GM12878 (cell line): ENCODE results near the gene GNB5. TPM values are rescaled to one million over a fixed set of nuclear protein-coding genes. Genes with fewer than 3 reads are reported as not detected.

Experiments used
- ATF7 ChIP-seq: fragments of 450-650 bp; IDR thresholded peaks from 2 replicates; pipeline ENCODE4 v1.6.1; 2016; ENCODE audit warnings: low read depth, mild to moderate bottlenecking
- BCL11A ChIP-seq: IDR thresholded peaks from 2 replicates; pipeline ENCODE4 v1.6.1; 2011; ENCODE audit warnings: low read depth, low read length
- BHLHE40 ChIP-seq, 2 experiments: fragments of 450-650 bp in 1 of 2; IDR thresholded peaks; 2 replicates each; pipeline ENCODE4 v1.6.1; 2011 to 2017; ENCODE audit warnings: low read depth in 2 of 2, borderline replicate concordance in 1 of 2, improper control_type of control experiment in 1 of 2, low read length in 1 of 2, mild to moderate bottlenecking in 1 of 2
- CBX3 ChIP-seq: fragments of 200-600 bp; sonication (generic); IDR thresholded peaks from 2 replicates; pipeline ENCODE4 v1.6.1; 2016; ENCODE audit warnings: low read depth, borderline replicate concordance
- CHD1 ChIP-seq: IDR thresholded peaks from 2 replicates; pipeline ENCODE4 v1.6.1; 2012; ENCODE audit warnings: low read depth, low read length, improper control_type of control experiment
- FOS ChIP-seq: IDR thresholded peaks from 3 replicates; pipeline ENCODE4 v1.6.1; 2011; ENCODE audit warnings: borderline replicate concordance; ENCODE audit not compliant: insufficient read length; ENCODE audit errors: extremely low read depth
- JUND ChIP-seq: IDR thresholded peaks from 2 replicates; pipeline ENCODE4 v1.6.1; 2012; ENCODE audit warnings: low read depth, mild to moderate bottlenecking, low read length, improper control_type of control experiment, moderate library complexity
- KLF5 ChIP-seq: fragments of 450-650 bp; IDR thresholded peaks from 2 replicates; pipeline ENCODE4 v1.6.1; 2014; ENCODE audit warnings: mild to moderate bottlenecking; ENCODE audit not compliant: partially characterized antibody
- LARP7 ChIP-seq: fragments of 450-650 bp; IDR thresholded peaks from 2 replicates; pipeline ENCODE4 v1.6.1; 2017; ENCODE audit warnings: mild to moderate bottlenecking
- MTA2 ChIP-seq: fragments of 450-650 bp; IDR thresholded peaks from 2 replicates; pipeline ENCODE4 v1.6.1; 2016; ENCODE audit warnings: low read depth, mild to moderate bottlenecking, moderate library complexity
- MTA3 ChIP-seq: IDR thresholded peaks from 2 replicates; pipeline ENCODE4 v1.6.1; 2012; ENCODE audit warnings: low read length, inconsistent platforms, borderline replicate concordance
- NRF1 ChIP-seq: conservative IDR thresholded peaks from 2 replicates; pipeline ENCODE4 v1.6.1; 2011; ENCODE audit warnings: mild to moderate bottlenecking, low read depth, low read length, improper control_type of control experiment
- PAX5 ChIP-seq: IDR thresholded peaks from 2 replicates; pipeline ENCODE4 v1.6.1; 2011; ENCODE audit warnings: low read depth, low read length, borderline replicate concordance
- SREBF1 ChIP-seq: IDR thresholded peaks from 2 replicates; pipeline ENCODE4 v1.6.1; 2012; ENCODE audit warnings: mild to moderate bottlenecking, low read length
- SRF ChIP-seq, 2 experiments: IDR thresholded peaks; 2 replicates each; pipeline ENCODE4 v1.6.1; 2011; ENCODE audit warnings: low read depth in 2 of 2, low read length in 2 of 2, mild to moderate bottlenecking in 1 of 2, moderate library complexity in 1 of 2
- SUZ12 ChIP-seq: fragments of 200-600 bp; sonication (generic); IDR thresholded peaks from one replicate; pipeline ENCODE4 v1.6.1; 2018; ENCODE audit warnings: antibody characterized with exemption, mild to moderate bottlenecking; ENCODE audit not compliant: unreplicated experiment
- WRNIP1 ChIP-seq: IDR thresholded peaks from 2 replicates; pipeline ENCODE4 v1.6.1; 2011; ENCODE audit warnings: low read depth, low read length, improper control_type of control experiment, borderline replicate concordance
- polyA plus RNA-seq, 11 experiments: library from polyadenylated mRNA; depleted of rRNA in 4 of 11; unstranded in 6 of 11; stranded (reverse) in 5 of 11; fragments of >200 nt; fragmentation: Nextera tagmentation in 4 of 11; fragmentation: Illumina TruSeq in 1 of 11; extraction: Ambion mirVana in 4 of 11; extraction: Trizol in 1 of 11; gene quantifications; 1 replicate in 1 of 11; 2 replicates in 10 of 11; pipeline versions ENCODE4 v1.2.1 to v1.2.3, GENCODE V29; 2011 to 2016; ENCODE audit warnings: inconsistent platforms in 2 of 11, missing spikeins in 2 of 11, low read depth in 1 of 11
- total RNA-seq, 4 experiments: library from RNA; depleted of rRNA in 3 of 4; stranded (reverse); fragments of >200 nt in 3 of 4; fragmentation: Illumina TruSeq in 1 of 4; extraction: Trizol in 1 of 4; gene quantifications; 2 replicates each; pipeline versions ENCODE4 v1.2.1 to v1.2.3, GENCODE V29; 2013 to 2021
- TF ChIP-seq, protein P1 (sequence below): IDR thresholded peaks from 2 replicates; pipeline ENCODE4 v1.6.1; 2012; ENCODE audit warnings: low read depth, low read length, improper control_type of control experiment
- TF ChIP-seq, protein P2 (sequence below): fragments of 450-650 bp; formaldehyde crosslinking; IDR thresholded peaks from 2 replicates; pipeline ENCODE4 v1.4.0; 2020; ENCODE audit warnings: mild to moderate bottlenecking, moderate library complexity
- TF ChIP-seq, protein P3 (sequence below): IDR thresholded peaks from 2 replicates; pipeline ENCODE4 v1.6.1; 2012; ENCODE audit warnings: low read depth, low read length, improper control_type of control experiment
- TF ChIP-seq, protein P4 (sequence below): fragments of 450-650 bp; IDR thresholded peaks from 2 replicates; pipeline ENCODE4 v1.6.1; 2017; ENCODE audit warnings: mild to moderate bottlenecking

The GNB5 gene
- total and polyA plus RNA-seq, 10 of the 15 experiments (the other 5 are each of a cell fraction or from before 2014, with no cell fraction given) = 2.4 to 25.9 (median 15.2) TPM

- TF ChIP-seq PAX5 (no peak), SRF (IDR thresholded peaks at IDR 0.05; ENCODE audit: low read depth in 2 of 2, low read length in 2 of 2) (no peak), CHD1 (no peak), MTA3 (no peak), SUZ12 (no peak), MTA2 (peak; percentile 76), BHLHE40 (IDR thresholded peaks at IDR 0.05; ENCODE audit: borderline replicate concordance in 1 of 2, low read depth in 2 of 2, low read length in 1 of 2) (peak; percentile 16 to 30; a peak in 1 of 4 replicates), NRF1 (no peak), CBX3 (no peak), BCL11A (no peak), KLF5 (no peak), LARP7 (no peak), WRNIP1 (no peak), FOS (no peak), JUND (no peak), SREBF1 (no peak), ATF7 (0 out of 2 replicates have a peak, but pooled peaks have one; percentile 18)
- TF ChIP-seq, protein P1, sequence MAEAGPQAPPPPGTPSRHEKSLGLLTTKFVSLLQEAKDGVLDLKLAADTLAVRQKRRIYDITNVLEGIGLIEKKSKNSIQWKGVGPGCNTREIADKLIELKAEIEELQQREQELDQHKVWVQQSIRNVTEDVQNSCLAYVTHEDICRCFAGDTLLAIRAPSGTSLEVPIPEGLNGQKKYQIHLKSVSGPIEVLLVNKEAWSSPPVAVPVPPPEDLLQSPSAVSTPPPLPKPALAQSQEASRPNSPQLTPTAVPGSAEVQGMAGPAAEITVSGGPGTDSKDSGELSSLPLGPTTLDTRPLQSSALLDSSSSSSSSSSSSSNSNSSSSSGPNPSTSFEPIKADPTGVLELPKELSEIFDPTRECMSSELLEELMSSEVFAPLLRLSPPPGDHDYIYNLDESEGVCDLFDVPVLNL = no peak
- TF ChIP-seq, protein P2, sequence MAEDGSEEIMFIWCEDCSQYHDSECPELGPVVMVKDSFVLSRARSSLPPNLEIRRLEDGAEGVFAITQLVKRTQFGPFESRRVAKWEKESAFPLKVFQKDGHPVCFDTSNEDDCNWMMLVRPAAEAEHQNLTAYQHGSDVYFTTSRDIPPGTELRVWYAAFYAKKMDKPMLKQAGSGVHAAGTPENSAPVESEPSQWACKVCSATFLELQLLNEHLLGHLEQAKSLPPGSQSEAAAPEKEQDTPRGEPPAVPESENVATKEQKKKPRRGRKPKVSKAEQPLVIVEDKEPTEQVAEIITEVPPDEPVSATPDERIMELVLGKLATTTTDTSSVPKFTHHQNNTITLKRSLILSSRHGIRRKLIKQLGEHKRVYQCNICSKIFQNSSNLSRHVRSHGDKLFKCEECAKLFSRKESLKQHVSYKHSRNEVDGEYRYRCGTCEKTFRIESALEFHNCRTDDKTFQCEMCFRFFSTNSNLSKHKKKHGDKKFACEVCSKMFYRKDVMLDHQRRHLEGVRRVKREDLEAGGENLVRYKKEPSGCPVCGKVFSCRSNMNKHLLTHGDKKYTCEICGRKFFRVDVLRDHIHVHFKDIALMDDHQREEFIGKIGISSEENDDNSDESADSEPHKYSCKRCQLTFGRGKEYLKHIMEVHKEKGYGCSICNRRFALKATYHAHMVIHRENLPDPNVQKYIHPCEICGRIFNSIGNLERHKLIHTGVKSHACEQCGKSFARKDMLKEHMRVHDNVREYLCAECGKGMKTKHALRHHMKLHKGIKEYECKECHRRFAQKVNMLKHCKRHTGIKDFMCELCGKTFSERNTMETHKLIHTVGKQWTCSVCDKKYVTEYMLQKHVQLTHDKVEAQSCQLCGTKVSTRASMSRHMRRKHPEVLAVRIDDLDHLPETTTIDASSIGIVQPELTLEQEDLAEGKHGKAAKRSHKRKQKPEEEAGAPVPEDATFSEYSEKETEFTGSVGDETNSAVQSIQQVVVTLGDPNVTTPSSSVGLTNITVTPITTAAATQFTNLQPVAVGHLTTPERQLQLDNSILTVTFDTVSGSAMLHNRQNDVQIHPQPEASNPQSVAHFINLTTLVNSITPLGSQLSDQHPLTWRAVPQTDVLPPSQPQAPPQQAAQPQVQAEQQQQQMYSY (CRISPR knock-in tag) = no peak
- TF ChIP-seq, protein P3, sequence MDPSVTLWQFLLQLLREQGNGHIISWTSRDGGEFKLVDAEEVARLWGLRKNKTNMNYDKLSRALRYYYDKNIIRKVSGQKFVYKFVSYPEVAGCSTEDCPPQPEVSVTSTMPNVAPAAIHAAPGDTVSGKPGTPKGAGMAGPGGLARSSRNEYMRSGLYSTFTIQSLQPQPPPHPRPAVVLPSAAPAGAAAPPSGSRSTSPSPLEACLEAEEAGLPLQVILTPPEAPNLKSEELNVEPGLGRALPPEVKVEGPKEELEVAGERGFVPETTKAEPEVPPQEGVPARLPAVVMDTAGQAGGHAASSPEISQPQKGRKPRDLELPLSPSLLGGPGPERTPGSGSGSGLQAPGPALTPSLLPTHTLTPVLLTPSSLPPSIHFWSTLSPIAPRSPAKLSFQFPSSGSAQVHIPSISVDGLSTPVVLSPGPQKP = no peak
- TF ChIP-seq, protein P4, sequence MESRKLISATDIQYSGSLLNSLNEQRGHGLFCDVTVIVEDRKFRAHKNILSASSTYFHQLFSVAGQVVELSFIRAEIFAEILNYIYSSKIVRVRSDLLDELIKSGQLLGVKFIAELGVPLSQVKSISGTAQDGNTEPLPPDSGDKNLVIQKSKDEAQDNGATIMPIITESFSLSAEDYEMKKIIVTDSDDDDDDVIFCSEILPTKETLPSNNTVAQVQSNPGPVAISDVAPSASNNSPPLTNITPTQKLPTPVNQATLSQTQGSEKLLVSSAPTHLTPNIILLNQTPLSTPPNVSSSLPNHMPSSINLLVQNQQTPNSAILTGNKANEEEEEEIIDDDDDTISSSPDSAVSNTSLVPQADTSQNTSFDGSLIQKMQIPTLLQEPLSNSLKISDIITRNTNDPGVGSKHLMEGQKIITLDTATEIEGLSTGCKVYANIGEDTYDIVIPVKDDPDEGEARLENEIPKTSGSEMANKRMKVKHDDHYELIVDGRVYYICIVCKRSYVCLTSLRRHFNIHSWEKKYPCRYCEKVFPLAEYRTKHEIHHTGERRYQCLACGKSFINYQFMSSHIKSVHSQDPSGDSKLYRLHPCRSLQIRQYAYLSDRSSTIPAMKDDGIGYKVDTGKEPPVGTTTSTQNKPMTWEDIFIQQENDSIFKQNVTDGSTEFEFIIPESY = 0 out of 2 replicates have a peak, but pooled peaks have one; percentile 24
Observed at GRCh38 chr15:52115598-52116427, 75.4 kb downstream of the GNB5 start (continued).
